ENCODE data around the gene KRTAP9-8.
"Not testable (repeated sequence)": the region's sequence is repeated elsewhere in the genome, so short reads cannot be mapped to it uniquely, and the experiment has no call there.

DNA sequence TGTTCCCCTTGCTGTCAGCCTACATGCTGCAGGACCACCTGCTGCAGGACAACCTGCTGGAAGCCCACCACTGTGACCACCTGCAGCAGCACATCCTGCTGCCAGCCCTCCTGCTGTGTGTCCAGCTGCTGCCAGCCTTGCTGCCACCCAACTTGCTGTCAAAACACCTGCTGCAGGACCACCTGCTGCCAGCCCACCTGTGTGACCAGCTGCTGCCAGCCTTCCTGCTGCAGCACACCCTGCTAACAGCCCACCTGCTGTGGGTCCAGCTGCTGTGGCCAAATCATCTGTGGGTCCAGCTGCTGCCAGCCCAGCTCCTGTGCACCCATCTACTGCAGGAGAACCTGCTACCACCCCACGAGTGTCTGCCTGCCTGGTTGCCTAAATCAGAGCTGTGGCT lies 33.5 kb downstream of the KRTAP9-8 start:
- TF ChIP-seq, protein P1, sequence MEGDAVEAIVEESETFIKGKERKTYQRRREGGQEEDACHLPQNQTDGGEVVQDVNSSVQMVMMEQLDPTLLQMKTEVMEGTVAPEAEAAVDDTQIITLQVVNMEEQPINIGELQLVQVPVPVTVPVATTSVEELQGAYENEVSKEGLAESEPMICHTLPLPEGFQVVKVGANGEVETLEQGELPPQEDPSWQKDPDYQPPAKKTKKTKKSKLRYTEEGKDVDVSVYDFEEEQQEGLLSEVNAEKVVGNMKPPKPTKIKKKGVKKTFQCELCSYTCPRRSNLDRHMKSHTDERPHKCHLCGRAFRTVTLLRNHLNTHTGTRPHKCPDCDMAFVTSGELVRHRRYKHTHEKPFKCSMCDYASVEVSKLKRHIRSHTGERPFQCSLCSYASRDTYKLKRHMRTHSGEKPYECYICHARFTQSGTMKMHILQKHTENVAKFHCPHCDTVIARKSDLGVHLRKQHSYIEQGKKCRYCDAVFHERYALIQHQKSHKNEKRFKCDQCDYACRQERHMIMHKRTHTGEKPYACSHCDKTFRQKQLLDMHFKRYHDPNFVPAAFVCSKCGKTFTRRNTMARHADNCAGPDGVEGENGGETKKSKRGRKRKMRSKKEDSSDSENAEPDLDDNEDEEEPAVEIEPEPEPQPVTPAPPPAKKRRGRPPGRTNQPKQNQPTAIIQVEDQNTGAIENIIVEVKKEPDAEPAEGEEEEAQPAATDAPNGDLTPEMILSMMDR (IDR thresholded peaks at IDR 0.05; ENCODE audit: insufficient read depth, low read length) = not testable (repeated sequence)
- TF ChIP-seq, protein P2, sequence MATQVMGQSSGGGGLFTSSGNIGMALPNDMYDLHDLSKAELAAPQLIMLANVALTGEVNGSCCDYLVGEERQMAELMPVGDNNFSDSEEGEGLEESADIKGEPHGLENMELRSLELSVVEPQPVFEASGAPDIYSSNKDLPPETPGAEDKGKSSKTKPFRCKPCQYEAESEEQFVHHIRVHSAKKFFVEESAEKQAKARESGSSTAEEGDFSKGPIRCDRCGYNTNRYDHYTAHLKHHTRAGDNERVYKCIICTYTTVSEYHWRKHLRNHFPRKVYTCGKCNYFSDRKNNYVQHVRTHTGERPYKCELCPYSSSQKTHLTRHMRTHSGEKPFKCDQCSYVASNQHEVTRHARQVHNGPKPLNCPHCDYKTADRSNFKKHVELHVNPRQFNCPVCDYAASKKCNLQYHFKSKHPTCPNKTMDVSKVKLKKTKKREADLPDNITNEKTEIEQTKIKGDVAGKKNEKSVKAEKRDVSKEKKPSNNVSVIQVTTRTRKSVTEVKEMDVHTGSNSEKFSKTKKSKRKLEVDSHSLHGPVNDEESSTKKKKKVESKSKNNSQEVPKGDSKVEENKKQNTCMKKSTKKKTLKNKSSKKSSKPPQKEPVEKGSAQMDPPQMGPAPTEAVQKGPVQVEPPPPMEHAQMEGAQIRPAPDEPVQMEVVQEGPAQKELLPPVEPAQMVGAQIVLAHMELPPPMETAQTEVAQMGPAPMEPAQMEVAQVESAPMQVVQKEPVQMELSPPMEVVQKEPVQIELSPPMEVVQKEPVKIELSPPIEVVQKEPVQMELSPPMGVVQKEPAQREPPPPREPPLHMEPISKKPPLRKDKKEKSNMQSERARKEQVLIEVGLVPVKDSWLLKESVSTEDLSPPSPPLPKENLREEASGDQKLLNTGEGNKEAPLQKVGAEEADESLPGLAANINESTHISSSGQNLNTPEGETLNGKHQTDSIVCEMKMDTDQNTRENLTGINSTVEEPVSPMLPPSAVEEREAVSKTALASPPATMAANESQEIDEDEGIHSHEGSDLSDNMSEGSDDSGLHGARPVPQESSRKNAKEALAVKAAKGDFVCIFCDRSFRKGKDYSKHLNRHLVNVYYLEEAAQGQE (IDR thresholded peaks at IDR 0.05; ENCODE audit: insufficient replicate concordance, low read depth) = not testable (repeated sequence)
- TF ChIP-seq POLR2AphosphoS5 (IDR thresholded peaks at IDR 0.05; ENCODE audit: low read depth); GABPA (IDR thresholded peaks at IDR 0.05; ENCODE audit: low read depth); SPI1 (IDR thresholded peaks at IDR 0.05; ENCODE audit: borderline replicate concordance, low read depth): not testable (repeated sequence)
